ENCODE data around the gene SF3A1. TPM values are rescaled to one million over a fixed set of nuclear protein-coding genes. Genes with fewer than 3 reads are reported as not detected.
A peak's percentile ranks its signal among the peaks of the same experiment; 100 is the strongest.

SF3A1 gene
- total and polyA plus RNA-seq, 2 of the 13 experiments (the other 11 are each of a cell fraction or from before 2014, with no cell fraction given) = 10.0 to 22.0 TPM

GRCh38 chr22:30356449-30357235, at the start of gene SF3A1, which contains the start of gene CCDC157 (continued):
- TF ChIP-seq ZNF646 (CRISPR knock-in tag; IDR thresholded peaks at IDR 0.05) (peak; percentile 63; the same call in 1 of the 2 replicates), ZNF256 (CRISPR knock-in tag; conservative IDR thresholded peaks at IDR 0.05) (peak; percentile 62; the same call in 1 of the 2 replicates), NCOA5 (CRISPR knock-in tag; IDR thresholded peaks at IDR 0.05) (no peak), MTF1 (CRISPR knock-in tag; IDR thresholded peaks at IDR 0.05) (0 out of 2 replicates have a peak, but pooled peaks have one; percentile 35), MLXIP (CRISPR knock-in tag; IDR thresholded peaks at IDR 0.05; ENCODE audit: borderline replicate concordance) (no peak), ZNF431 (CRISPR knock-in tag; IDR thresholded peaks at IDR 0.05; ENCODE audit: borderline replicate concordance, low read depth) (0 out of 2 replicates have a peak, but pooled peaks have one; percentile 36), POLR2A (IDR thresholded peaks at IDR 0.05; ENCODE audit: insufficient read depth in 1 of 2, low read depth in 2 of 2, low read length in 2 of 2) (peak; percentile 94 to 96), CHD4 (IDR thresholded peaks at IDR 0.05; ENCODE audit: borderline replicate concordance, low read length) (no peak), TBL1XR1 (IDR thresholded peaks at IDR 0.05; ENCODE audit: borderline replicate concordance, low read length, partially characterized antibody) (no peak), ATF6 (CRISPR knock-in tag; conservative IDR thresholded peaks at IDR 0.05) (no peak; the same call in 1 of the 2 replicates), CCDC6 (CRISPR knock-in tag; IDR thresholded peaks at IDR 0.05) (no peak), BATF2 (CRISPR knock-in tag; IDR thresholded peaks at IDR 0.05) (no peak), IRF9 (CRISPR knock-in tag; IDR thresholded peaks at IDR 0.05; ENCODE audit: borderline replicate concordance) (peak; percentile 59; the same call in 1 of the 2 replicates), ARNTL (CRISPR knock-in tag; IDR thresholded peaks at IDR 0.05) (no peak; the same call in 1 of the 2 replicates), SMAD9 (CRISPR knock-in tag; IDR thresholded peaks at IDR 0.05) (no peak)
